HG02798 (cell line): ENCODE data around the gene SS18L1.

ENCODE experiments used
- ATAC-seq: cut with Tn5 transposase; IDR thresholded peaks from one replicate; pipeline ENCODE4 v1.9.1; 2021; ENCODE audit warnings: mild to moderate bottlenecking; ENCODE audit not compliant: unreplicated experiment, poor library complexity

SS18L1 gene

GRCh38 chr20:62151225-62151624 is 7.7 kb downstream of the SS18L1 start:
- ATAC-seq: no peak

DNA sequence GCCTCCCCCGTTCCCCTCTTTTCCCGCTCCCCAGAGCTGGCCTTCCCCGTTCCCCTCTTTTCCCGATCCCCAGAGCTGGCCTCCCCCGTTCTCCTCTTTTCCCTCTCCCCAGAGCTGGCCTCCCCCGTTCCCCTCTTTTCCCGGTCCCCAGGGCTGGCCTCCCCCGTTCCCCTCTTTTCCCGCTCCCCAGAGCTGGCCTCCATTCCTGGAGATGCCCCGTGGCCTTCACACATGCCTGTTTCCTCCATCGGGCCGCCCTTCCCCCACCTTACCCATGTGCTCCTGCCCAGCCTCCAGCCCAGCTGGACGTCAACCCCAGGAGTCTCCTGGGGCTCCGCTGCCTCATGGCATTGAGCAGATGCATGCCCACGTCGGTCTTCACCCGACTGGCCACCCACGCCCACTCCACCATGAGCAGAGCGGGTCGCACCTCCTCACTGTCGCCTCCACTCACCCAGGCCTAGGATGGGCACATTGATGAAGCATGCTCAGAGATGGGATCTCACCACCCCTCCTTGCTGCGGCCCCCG is 8.3 kb downstream of the SS18L1 start:
- no peak for ATAC-seq

- ATAC-seq: no peak
These were observed 12.1 kb downstream of the SS18L1 start for GRCh38 chr20:62155428-62156253.

DNA sequence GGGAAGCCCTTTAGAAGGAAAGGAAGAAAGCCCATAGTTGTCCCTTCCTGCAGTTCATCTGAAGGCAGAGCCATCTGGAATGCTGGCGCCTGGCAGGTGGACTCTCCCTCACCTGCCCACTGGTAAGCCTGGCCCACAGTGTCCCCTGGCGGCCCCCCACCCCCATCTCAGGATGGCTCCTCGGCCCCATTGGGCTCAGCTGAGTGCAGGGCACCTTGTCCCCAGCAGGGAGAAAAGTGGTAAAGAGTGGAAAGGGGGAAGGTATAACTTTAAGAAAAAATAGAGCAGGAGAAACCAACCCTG is 12.6 kb downstream of the SS18L1 start:
- ATAC-seq: no peak

- ATAC-seq: peak; percentile 55
These were observed 13.2 kb downstream of the SS18L1 start for GRCh38 chr20:62156592-62157386.

GRCh38 chr20:62157387-62158087 is 14.0 kb downstream of the SS18L1 start:
- ATAC-seq: no peak

GRCh38 chr20:62158088-62158400 is 14.5 kb downstream of the SS18L1 start:
- ATAC-seq: no peak

DNA sequence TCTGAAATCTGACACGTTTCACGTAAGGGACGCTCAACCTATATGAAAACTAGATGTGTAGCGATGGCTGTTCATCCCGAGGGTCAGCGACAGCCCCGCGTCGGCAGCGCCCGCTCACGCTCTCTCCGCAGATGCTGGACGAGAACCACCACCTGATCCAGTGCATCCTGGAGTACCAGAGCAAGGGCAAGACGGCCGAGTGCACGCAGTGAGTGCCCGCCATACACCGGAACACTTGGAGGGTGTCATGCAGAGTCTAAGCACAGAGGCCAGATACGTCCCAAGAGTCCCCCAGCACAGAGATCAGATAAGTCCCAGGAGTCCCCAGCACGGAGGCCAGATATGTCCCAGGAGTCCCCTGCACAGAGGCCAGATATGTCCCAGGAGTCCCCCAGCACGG is 15.0 kb downstream of the SS18L1 start:
- no peak for ATAC-seq

DNA sequence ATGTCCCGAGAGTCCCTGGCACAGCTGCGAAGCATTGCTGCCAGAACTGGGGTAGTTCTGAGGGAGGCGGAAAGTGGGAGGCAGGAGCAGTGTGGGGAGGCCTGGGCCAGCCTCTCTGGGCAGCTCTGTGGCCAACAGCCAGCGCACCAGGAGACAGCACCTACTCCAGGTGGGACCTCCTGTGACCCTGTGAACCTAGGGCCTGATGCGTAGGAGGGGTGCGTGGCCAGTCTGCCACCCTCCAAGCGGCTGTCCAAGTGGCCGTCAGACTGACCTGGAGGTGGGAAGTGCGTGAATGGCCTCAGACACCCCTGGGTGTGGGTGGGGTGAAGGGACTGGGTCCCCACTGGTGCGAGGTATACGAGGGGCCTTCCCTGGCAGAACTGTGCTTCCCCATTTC is 15.5 kb downstream of the SS18L1 start:
- ATAC-seq: no peak

GRCh38 chr20:62159839-62160238 is 16.3 kb downstream of the SS18L1 start:
- ATAC-seq: no peak

- no peak for ATAC-seq
These were observed 16.7 kb downstream of the SS18L1 start for GRCh38 chr20:62160253-62160652.

- no peak for ATAC-seq
These were observed 17.3 kb downstream of the SS18L1 start for GRCh38 chr20:62160876-62161275.

DNA sequence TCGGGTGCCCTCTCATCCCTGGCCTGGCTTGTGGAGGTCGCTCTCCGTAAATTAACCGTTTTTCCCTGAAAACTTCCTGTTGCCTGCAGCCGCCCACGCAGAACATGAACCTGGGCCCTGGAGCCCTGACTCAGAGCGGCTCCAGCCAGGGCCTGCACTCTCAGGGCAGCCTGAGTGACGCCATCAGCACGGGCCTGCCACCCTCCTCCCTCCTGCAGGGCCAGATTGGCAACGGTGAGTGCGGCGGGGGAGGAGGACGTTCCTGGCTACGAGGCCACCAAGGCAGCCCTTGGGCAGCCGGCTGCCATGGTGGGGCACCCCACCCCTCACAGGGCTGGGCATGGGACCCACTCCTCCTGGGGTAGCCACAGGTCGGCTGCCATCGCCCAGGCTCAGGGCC is 17.8 kb downstream of the SS18L1 start:
- no peak for ATAC-seq

DNA sequence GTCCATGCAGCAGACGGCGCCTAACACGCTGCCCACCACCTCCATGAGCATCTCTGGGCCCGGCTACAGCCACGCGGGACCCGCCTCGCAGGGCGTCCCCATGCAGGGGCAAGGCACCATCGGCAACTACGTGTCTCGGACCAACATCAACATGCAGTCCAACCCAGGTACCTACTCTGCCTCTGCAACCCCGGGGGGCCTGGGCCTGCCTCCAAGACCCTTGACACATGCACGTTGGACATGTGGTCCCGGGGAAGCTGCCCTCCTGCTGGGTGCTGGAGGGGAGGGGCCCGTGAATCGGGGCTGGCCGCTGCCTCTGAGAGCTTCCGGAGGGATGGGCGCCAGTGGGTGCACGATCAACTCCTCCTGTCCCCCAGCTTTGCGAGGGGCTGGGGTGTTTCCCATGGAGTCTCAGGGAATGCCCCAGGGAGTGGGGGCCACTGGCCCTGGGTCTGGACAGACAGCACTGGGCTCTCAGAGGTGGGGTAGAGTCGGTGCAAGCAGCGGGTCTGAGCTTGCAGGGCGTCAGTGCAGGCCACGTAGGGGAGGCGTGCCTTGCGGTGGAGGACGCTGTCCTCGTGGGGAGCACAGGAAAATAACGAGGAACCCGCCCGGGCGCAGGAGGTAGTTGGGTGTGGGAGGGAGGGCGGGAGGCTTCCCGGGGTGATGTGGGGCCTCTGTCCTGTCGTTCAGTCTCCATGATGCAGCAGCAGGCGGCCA is 19.4 kb downstream of the SS18L1 start:
- no peak for ATAC-seq

GRCh38 chr20:62163485-62163865 is 19.9 kb downstream of the SS18L1 start:
- ATAC-seq: no peak

GRCh38 chr20:62163986-62164762 is 20.6 kb downstream of the SS18L1 start:
- ATAC-seq: no peak

DNA sequence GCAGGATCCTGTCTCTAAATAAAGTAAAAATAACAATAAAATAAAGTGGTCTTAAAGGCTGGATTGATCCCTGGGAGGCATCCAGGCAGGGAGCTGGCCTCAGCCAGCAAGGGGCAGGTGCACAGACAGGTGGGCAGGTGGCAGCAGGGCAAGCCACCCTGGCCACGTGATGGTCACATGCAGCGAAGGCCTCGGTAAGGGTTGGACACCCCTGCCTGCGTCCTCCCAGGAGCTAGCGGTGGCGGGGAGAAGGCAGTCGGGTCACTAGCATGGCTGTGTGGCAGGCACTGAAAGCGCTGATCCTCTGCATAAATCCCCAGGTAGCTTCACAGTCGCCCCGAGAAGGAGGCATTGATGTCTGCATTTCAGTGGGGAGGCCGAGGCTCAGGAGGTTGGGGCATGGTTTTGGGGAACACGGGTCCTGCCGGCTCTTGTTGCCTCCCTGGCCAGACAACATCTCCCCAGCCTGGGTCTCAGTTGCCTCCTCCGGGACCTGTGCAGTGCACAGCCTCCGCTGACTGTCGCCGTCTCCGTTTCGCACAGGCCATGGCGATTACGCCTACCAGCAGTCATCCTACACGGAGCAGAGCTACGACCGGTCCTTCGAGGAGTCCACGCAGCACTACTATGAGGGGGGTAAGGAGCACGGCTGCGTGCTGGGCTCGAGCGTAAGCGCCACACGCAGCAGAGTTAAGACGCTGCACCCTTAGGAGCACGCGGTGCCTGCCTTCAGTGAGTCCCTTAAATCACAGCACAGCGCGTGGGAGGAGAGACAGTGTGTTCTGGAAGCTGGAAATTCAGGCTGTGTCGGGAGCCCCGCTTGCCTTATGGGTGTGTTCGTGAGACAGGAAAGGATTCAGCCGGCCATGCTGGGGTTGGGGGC is 21.6 kb downstream of the SS18L1 start:
- ATAC-seq: no peak

- ATAC-seq: no peak
These were observed 22.3 kb downstream of the SS18L1 start for GRCh38 chr20:62165762-62166399.
